Colonic mucosa (tissue), 4 donors: ENCODE data around the gene CEP68. TPM values are rescaled to one million over a fixed set of nuclear protein-coding genes. Genes with fewer than 3 reads are reported as not detected.
A peak's percentile ranks its signal among the peaks of the same experiment; 100 is the strongest.

Source experiments
- DNase-seq: peaks from one replicate; pipeline ENCODE4 v3.0.0-alpha.2; 2020
- H3K27ac ChIP-seq: fragments of 200-600 bp; one replicate; pipeline ENCODE4 v1.8.0; 2021
- H3K27me3 ChIP-seq: fragments of 200-600 bp; one replicate; pipeline ENCODE4 v1.8.0; 2021
- H3K36me3 ChIP-seq: fragments of 200-600 bp; one replicate; pipeline ENCODE4 v1.8.0; 2021
- H3K4me1 ChIP-seq: fragments of 200-600 bp; one replicate; pipeline ENCODE4 v1.8.0; 2021; ENCODE audit warnings: mild to moderate bottlenecking
- H3K4me3 ChIP-seq: fragments of 200-600 bp; one replicate; pipeline ENCODE4 v1.8.0; 2021
- H3K9ac ChIP-seq, 2 donors: one replicate each; pipeline ENCODE4 v1.7.0; 2013; ENCODE audit warnings: control low read depth in 2 of 2, low read depth in 2 of 2, low read length in 2 of 2
- H3K9me3 ChIP-seq: fragments of 200-600 bp; one replicate; pipeline ENCODE4 v1.8.0; 2021
- CTCF ChIP-seq: fragments of 200-600 bp; IDR thresholded peaks from one replicate; pipeline ENCODE4 v1.8.0; 2022; ENCODE audit warnings: antibody characterized with exemption, mild to moderate bottlenecking
- intact Hi-C: fragments of 100-400 bp; cut with DNase I; formaldehyde crosslinking; loops from one replicate; pipeline ENCODE4 v1.14.1; 2022
- total RNA-seq, 2 donors: library from RNA; stranded (reverse); fragmentation: NEBNext Ultra II Directional in 1 of 2; extraction: Animal tissue kit (Norgen Biotek cat#: 25700) in 1 of 2; gene quantifications; one replicate each; pipeline ENCODE4 v1.2.1, GENCODE V29; 2021
- donor health status: healthy.
- donor health status: DM: no; HTN: no; CAD: no.
- donor health status: DM: no; HTN: no; CAD: no.

CEP68 gene
- total RNA-seq, 2 donors from 2014 or later = 7.1 to 8.5 TPM

GRCh38 chr2:65055422-65056214 lies 598 bp upstream of the CEP68 start:
- intact Hi-C loops = no loop called here
- H3K27me3 ChIP-seq = no peaks in the 10 kb centered on the region
- H3K4me1 ChIP-seq = peaks cover 6% of the 10 kb centered on the region
- H3K4me3 ChIP-seq = peak overlapping the region; percentile 93
- TF ChIP-seq CTCF = no peak
- peak overlapping the region; percentile 70 to 83 for H3K9ac ChIP-seq
- H3K36me3 ChIP-seq = no peaks in the 10 kb centered on the region
- H3K27ac ChIP-seq = peak overlapping the region; percentile 84
- no peaks in the 10 kb centered on the region for H3K9me3 ChIP-seq
- no peak for DNase-seq

- intact Hi-C loops = no loop called here
- DNase-seq = no peak
- Histone ChIP-seq H3K27ac (peak overlapping the region; percentile 84), H3K4me1 (peaks cover 6% of the 10 kb centered on the region), H3K4me3 (peak overlapping the region; percentile 93), H3K27me3 (no peaks in the 10 kb centered on the region), H3K9ac (peak overlapping the region; percentile 83 to 92), H3K9me3 (no peaks in the 10 kb centered on the region), H3K36me3 (no peaks in the 10 kb centered on the region)
- no peak for TF ChIP-seq CTCF
These were observed 799 bp downstream of the CEP68 start for GRCh38 chr2:65057054-65057375.

GRCh38 chr2:65057391-65058052 lies 1.3 kb downstream of the CEP68 start:
- Histone ChIP-seq H3K4me3 (peak overlapping the region; percentile 93), H3K4me1 (peaks cover 6% of the 10 kb centered on the region), H3K9me3 (no peaks in the 10 kb centered on the region), H3K36me3 (no peaks in the 10 kb centered on the region), H3K27me3 (no peaks in the 10 kb centered on the region), H3K27ac (peak overlapping the region; percentile 84), H3K9ac (peak overlapping the region; percentile 83 to 92)
- intact Hi-C loops = no loop called here
- TF ChIP-seq CTCF = no peak
- DNase-seq = no peak

- H3K27me3 ChIP-seq = no peaks in the 10 kb centered on the region
- no peak for TF ChIP-seq CTCF
- peak overlapping the region in 1 of 2 donors; percentile 14 for H3K9ac ChIP-seq
- no peak overlapping the region for H3K4me3 ChIP-seq
- H3K9me3 ChIP-seq = no peaks in the 10 kb centered on the region
- no peak overlapping the region for H3K27ac ChIP-seq
- no peaks in the 10 kb centered on the region for H3K36me3 ChIP-seq
- no peak for DNase-seq
- H3K4me1 ChIP-seq = peaks cover 6% of the 10 kb centered on the region
- intact Hi-C loops = no loop called here
These were observed 2.9 kb downstream of the CEP68 start for GRCh38 chr2:65059071-65059470.

GRCh38 chr2:65061146-65061909 lies 5.1 kb downstream of the CEP68 start:
- peaks cover 12% of the 10 kb centered on the region for H3K4me1 ChIP-seq
- TF ChIP-seq CTCF = no peak
- no peak overlapping the region for H3K4me3 ChIP-seq
- no peaks in the 10 kb centered on the region for H3K9me3 ChIP-seq
- no peaks in the 10 kb centered on the region for H3K27me3 ChIP-seq
- DNase-seq = no peak
- no peak overlapping the region for H3K9ac ChIP-seq
- no peak overlapping the region for H3K27ac ChIP-seq
- intact Hi-C loops = loop anchor here (5.0 kb wide), 2 partner anchors 126 to 511 kb away; no protein-coding TSS in a partner anchor
- no peaks in the 10 kb centered on the region for H3K36me3 ChIP-seq
